Rectal smooth muscle tissue (tissue), 1 donor: ENCODE data around the gene IVD.

Source experiments
- H3K27ac ChIP-seq: one replicate; pipeline ENCODE4 v1.7.0; 2013; ENCODE audit warnings: low read depth, low read length, inconsistent platforms
- H3K27me3 ChIP-seq: one replicate; pipeline ENCODE4 v1.7.0; 2013; ENCODE audit warnings: low read length; ENCODE audit not compliant: control insufficient read depth, insufficient read depth
- H3K36me3 ChIP-seq: one replicate; pipeline ENCODE4 v1.7.0; 2013; ENCODE audit warnings: low read length; ENCODE audit not compliant: control insufficient read depth, insufficient read depth
- H3K4me1 ChIP-seq: one replicate; pipeline ENCODE4 v1.7.0; 2013; ENCODE audit warnings: low read length; ENCODE audit not compliant: control insufficient read depth, insufficient read depth
- H3K4me3 ChIP-seq: one replicate; pipeline ENCODE4 v1.7.0; 2013; ENCODE audit warnings: low read length
- H3K9ac ChIP-seq: one replicate; pipeline ENCODE4 v1.7.0; 2013; ENCODE audit warnings: low read length

Gene IVD

DNA sequence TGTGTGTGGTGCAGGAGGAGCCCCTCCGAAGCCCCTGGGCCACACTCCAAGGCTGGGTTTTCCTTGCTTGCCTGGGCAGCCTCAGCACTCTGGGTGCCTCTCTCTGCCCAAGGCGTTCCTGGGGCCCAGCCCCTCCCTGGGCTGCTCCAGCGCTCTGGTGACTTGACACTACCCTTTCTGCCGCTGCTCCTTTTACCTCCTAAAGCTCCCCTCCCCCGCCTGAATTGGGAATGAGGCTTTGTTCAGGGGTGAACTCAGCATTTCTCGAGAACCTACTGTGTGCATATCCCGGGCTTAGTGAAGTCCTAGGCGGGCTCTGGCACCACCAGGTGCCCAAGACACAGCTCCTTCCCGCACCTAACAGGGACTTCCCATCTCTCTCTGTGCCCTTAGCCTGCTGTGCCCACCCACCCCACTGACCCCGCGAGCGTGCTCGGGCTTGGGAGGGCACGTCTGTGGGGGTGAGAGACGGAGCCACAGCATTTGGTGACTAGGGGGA, 33.9 kb downstream of the IVD start:
- Histone ChIP-seq H3K4me1 (peaks cover 4% of the 10 kb centered on the region), H3K27ac (no peak overlapping the region), H3K9ac (no peak overlapping the region), H3K4me3 (peak overlapping the region; percentile 70), H3K27me3 (peaks cover 34% of the 10 kb centered on the region), H3K36me3 (no peaks in the 10 kb centered on the region)

DNA sequence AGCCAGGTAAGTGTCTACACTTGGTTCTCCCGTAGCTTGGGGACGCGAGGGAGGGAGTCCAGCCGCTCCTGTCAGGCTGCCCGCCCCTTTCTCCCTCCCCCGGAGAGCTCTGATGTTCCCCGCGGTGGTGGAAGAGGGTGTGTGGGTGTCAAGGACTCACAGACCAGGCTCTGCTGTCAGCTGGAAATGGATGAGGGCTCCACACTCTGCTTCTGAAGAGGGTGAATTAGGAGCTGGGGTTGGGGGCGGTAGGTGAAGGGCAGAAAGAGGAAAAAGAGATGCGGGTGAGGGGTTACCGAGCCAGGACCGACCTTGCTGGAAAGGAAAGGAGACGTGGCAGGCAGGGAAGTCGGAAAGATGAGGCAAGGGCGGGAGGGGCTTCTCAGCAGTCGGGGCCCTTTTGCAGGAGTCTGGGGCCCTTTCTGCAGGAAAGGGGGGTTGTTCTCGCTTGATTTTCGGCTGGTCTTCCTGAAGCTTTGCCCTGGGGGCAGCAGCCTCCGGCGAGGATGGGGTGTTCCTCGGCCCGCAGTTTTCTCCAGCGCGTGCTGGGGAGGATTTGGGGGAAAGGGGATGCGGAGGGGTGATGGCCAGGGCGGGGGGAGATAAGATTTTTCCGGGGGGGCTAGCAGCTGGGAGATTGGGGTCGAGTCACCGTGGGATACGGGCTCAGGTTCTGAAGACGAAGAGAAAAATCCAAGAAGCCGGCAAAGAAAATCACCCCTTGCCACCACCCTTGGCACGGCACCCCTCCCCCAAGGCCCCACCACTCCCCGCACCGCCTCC, 34.6 kb downstream of the IVD start:
- Histone ChIP-seq H3K27me3 (peaks cover 33% of the 10 kb centered on the region), H3K4me3 (peak overlapping the region; percentile 70), H3K9ac (peak overlapping the region; percentile 86), H3K4me1 (peaks cover 4% of the 10 kb centered on the region), H3K36me3 (no peaks in the 10 kb centered on the region), H3K27ac (no peak overlapping the region)

DNA sequence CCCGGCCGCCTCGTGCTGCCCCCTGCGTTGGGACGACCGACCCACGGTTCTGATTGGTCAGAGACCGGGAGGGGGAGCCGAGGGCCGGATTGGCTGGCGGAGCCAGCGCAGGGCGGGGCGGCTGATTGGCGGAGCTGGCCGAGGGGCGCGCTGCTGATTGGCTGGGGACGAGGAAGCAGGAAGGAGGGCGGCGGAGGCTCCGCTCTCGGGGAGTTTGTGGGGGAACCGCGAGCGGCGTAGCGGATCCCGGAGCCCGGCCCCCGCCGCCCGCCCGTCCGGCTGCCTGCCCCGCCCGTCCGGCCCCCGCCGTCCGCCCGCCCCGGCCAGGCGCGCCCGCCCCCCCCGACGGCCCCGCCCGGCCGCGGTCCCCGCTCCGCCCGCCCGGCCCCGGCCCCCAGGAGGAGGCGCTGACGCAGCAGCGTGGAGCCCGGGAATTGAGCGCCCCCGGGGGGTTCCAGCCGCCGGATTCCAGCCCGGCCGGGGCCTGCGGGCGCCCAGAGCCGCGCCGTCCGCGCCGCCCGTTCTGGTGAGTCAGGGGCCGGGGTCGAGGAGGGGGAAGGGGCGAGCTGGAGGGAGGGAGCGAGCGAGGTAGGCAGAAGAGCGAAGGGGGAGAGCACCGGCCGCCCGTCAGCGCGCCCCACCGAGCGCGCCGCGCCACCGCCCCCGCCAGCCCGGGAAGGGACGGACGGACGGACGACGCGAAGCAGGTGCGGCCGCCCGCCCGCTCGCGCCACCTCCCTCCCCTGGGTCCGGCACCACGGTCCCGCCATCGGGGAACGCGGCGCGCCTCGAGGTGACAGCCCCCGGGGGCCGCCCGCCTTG, 35.4 kb downstream of the IVD start, which contains the start of gene BAHD1:
TSS of gene BAHD1 (plus strand) at position 211 of the 822 bp plus-strand sequence. CDS start 17,512 bp downstream, outside the sequence.
- Histone ChIP-seq H3K27me3 (peaks cover 26% of the 10 kb centered on the region), H3K4me1 (peaks cover 4% of the 10 kb centered on the region), H3K9ac (peak within 1 kb of the TSS; percentile 86), H3K27ac (no peak within 1 kb of the TSS), H3K4me3 (peak within 1 kb of the TSS; percentile 77), H3K36me3 (no peaks in the 10 kb centered on the region)

DNA sequence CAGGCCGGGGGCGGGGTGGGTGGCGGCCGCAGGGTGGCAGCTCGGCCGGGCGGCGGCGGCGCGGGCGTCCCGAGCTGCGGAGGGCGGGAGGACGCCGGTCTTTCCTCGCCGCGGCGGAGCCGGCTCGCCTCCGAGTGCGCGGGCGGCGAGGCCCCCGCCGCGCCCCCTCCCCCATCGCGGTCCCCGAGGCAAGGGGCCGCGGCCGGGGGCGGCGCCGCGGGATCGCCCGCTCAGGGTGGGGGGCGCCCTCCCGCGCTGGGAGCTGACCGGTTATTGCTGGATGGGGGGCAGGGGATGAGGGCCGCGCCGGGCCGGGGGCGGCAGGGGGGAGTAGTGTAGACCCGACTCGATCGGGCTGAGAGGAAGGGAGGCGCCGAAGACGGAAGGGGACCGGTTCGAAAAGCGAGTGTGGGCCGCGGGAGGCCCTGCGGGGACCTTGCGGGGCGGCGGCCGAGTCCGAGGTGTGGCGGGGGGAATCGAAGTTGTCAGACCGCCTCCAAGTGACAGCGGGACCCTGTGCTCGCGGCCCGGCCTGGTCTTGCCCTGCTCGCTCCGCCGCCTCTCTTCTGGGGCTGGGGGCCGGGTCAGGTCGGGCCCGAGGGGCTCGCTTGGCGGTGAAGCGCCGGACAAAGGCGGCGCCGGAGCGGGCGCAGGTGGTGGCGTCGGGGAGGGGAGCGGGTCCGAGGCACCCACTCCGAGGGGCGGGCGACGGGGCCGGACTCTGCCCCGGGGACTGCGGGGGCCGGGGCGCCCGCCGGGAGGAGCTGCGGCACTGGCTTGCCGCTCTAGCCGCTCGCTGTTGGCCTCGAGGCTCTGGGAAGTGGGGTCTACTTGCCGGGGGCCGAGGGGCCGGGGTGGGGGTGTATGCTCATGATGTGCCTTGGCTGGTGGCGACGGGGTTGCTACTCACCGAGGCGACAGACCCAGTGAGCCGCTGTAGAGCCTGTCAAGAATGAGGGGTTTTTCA, 36.3 kb downstream of the IVD start:
- peaks cover 23% of the 10 kb centered on the region for H3K27me3 ChIP-seq
- peak overlapping the region; percentile 77 for H3K4me3 ChIP-seq
- H3K27ac ChIP-seq: no peak overlapping the region
- H3K36me3 ChIP-seq: no peaks in the 10 kb centered on the region
- no peak overlapping the region for H3K9ac ChIP-seq
- peaks cover 4% of the 10 kb centered on the region for H3K4me1 ChIP-seq

DNA sequence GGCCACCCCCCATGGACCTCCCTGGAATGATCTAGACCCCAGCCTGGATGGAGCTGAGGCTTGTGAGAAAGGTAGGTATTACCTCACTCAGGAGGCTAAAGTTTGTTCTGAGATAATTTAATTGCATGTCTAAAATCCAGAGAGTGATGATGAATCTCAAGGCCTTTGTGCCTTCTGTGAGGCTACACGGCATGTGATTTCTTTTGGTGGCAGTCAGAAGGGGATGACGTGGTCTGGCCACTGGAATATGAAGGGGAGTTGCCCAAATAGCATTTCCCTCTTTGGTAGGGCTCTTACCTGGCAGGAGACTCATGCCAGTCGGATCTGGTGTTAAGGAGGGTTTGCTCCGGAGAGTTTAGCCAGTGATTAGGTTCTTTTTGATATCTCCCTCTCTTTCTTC, 37.7 kb downstream of the IVD start:
- Histone ChIP-seq H3K27me3 (peaks cover 9% of the 10 kb centered on the region), H3K36me3 (no peaks in the 10 kb centered on the region), H3K4me3 (no peak overlapping the region), H3K27ac (no peak overlapping the region), H3K4me1 (peaks cover 4% of the 10 kb centered on the region), H3K9ac (no peak overlapping the region)

DNA sequence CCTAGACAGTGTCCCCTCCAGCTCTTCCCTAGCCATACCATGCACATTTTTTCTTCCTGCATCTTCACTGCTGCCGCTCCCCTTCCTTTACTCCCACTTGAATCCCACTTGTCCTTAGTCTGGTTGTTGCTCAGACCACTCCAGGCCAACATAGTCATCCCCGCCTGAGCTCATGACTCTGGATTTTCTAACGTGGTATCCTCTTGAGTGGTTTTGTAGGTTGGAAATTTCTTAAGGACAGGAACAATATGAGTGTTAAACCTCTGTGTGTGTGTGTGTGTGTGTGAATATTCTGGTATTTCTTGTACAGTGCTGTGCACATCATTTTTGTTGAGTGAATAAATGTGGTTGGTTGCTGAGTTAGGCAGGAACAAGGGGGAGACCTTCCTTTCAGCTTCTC, 38.3 kb downstream of the IVD start:
- H3K9ac ChIP-seq: no peak overlapping the region
- H3K4me1 ChIP-seq: peaks cover 4% of the 10 kb centered on the region
- H3K4me3 ChIP-seq: no peak overlapping the region
- no peaks in the 10 kb centered on the region for H3K36me3 ChIP-seq
- H3K27me3 ChIP-seq: peaks cover 5% of the 10 kb centered on the region
- H3K27ac ChIP-seq: no peak overlapping the region

DNA sequence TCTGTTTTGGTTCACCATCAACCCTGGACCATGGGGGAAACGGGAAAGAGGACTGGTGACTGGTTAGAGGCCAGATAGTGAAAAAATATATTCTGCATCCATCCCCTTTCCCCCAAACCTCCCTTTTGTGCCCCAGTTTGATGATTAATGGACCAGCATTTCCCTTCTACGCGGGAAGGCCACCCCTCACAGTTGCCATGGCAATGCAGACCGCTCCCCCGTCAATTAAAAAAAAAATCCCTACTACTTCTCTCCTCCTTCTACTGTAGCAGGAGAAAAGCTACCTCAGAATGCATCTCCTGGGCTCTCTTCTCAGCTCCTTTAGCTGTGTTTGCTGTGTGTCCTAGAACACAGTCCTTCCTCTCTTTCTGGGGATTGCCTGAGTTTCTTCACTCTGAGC, 39.1 kb downstream of the IVD start:
- no peak overlapping the region for H3K9ac ChIP-seq
- H3K4me3 ChIP-seq: no peak overlapping the region
- peaks cover 4% of the 10 kb centered on the region for H3K4me1 ChIP-seq
- H3K27ac ChIP-seq: no peak overlapping the region
- peaks cover 5% of the 10 kb centered on the region for H3K27me3 ChIP-seq
- H3K36me3 ChIP-seq: no peaks in the 10 kb centered on the region

DNA sequence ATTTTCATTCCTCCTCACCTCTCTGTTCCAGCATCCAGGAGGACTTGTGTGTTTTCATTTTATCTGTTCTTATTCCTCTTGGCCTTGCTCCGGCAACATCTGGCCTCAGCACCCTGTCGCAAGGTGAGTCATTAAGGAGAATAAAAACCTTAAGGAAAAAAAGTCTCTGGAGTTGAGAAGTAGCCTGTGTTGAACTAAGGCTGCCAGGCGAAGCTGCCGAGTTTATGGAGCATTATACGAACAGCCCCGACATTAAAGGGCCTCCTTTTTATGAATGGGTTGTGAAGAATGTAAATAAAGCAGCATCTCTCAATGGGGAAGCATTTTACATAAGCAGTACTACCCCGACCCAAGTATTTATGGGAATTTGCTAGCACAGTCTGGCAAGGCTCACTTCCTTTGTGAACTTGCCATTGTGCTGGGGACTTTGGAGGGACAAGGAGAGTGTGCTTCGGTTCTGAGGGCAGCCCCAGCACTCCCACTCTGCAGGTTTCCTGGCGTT, 39.9 kb downstream of the IVD start:
- Histone ChIP-seq H3K36me3 (no peaks in the 10 kb centered on the region), H3K9ac (no peak overlapping the region), H3K27ac (no peak overlapping the region), H3K4me3 (no peak overlapping the region), H3K4me1 (no peaks in the 10 kb centered on the region), H3K27me3 (no peaks in the 10 kb centered on the region)

DNA sequence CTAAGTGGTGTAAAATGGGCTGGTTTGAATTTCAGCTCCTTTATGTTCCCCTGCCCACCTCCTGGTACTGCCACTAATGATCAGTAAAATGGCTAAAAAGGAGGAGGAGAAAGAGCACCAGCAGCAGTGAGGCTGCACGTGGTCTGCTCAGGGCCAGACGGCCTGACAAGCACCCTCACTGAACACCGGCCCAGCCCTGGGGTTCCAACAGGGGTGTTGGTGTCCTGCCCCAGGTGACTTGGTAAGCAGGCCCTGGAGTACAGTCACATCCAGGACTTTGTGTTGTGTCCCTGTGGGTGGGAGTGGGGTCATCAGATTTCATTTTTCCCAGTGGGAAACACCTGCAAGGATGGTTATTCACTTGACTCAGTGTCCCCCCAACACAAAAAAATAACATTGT, 40.5 kb downstream of the IVD start:
- Histone ChIP-seq H3K4me1 (no peaks in the 10 kb centered on the region), H3K27me3 (no peaks in the 10 kb centered on the region), H3K4me3 (no peak overlapping the region), H3K36me3 (no peaks in the 10 kb centered on the region), H3K9ac (no peak overlapping the region), H3K27ac (no peak overlapping the region)

DNA sequence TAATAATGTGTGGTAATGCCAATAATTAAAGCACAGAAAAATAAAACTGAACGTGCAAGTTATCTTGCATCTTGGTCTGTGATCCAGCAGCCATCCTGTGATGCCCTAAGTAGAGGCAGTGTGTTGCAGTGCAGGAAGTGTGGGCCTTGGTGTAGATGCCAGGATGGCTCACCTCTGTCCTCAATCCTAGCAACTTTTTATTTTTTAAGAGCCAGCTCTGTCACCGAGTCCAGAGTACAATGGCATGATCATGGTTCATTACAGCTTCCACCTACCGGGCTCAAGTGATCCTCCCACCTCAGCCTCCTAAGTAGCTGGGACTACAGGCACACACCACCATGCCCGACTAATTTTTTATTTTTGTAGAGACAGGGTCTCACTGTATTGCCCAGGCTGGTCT, 42.8 kb downstream of the IVD start:
- Histone ChIP-seq H3K27ac (no peak overlapping the region), H3K36me3 (no peaks in the 10 kb centered on the region), H3K4me1 (no peaks in the 10 kb centered on the region), H3K4me3 (no peak overlapping the region), H3K9ac (no peak overlapping the region), H3K27me3 (no peaks in the 10 kb centered on the region)

DNA sequence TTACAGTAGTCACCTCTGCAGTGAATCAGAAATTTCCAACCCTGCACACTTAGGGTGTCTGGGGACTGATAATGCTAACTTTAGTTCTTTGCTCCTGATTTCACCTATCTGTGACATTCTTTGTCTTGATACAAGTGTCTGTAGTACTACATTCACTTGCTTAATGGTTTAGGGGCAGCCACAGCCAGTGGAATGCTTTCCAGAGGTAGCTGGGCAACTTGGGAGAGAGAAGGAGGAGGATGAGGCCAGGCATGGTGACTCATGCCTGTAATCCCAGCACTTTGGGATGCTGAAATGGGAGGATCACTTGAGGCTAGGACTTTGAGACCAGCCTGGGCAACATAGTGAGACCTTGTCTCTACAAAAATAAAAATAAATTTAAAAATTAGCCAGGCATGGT, 43.7 kb downstream of the IVD start:
- no peak overlapping the region for H3K9ac ChIP-seq
- no peaks in the 10 kb centered on the region for H3K4me1 ChIP-seq
- H3K4me3 ChIP-seq: no peak overlapping the region
- no peaks in the 10 kb centered on the region for H3K36me3 ChIP-seq
- no peak overlapping the region for H3K27ac ChIP-seq
- no peaks in the 10 kb centered on the region for H3K27me3 ChIP-seq
